ENCODE measurements around the gene TSPEAR. TPM values are rescaled to one million over a fixed set of nuclear protein-coding genes. Genes with fewer than 3 reads are reported as not detected.

Gene TSPEAR
- total and polyA plus RNA-seq, 2 of the 13 experiments (the other 11 are each of a cell fraction or from before 2014, with no cell fraction given), result 0.07 to 0.32 TPM

DNA sequence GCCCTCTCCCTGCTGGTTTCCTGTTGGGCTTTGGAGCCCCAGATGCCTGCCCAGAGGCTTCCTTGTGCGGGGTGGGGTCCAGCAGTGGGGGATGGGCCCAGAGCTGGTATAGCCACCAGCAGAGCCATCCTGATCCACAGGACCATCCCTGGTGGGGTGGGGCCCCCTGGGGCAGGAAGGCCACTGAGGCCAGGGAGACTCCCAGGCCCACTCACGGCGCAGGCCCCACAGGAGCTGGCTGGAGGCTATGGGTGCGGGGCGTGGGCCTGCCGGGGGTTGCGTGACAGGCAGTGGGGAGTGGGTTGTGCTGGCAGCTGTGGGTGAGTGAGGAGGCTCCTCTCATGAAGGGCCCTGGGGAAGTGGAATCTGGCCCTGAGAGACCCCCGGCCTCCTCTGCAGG, 250.4 kb downstream of the TSPEAR start (continued):
- TF ChIP-seq ZNF580 (CRISPR knock-in tag; IDR thresholded peaks at IDR 0.05; ENCODE audit: borderline replicate concordance, low read depth) (no peak), SIX4 (CRISPR knock-in tag; IDR thresholded peaks at IDR 0.05) (no peak), HOXD1 (CRISPR knock-in tag; IDR thresholded peaks at IDR 0.05) (no peak), ZNF260 (CRISPR knock-in tag; IDR thresholded peaks at IDR 0.05; ENCODE audit: borderline replicate concordance, low read depth) (no peak), ZNF234 (CRISPR knock-in tag; conservative IDR thresholded peaks at IDR 0.05) (no peak), ZNF180 (CRISPR knock-in tag; IDR thresholded peaks at IDR 0.05; ENCODE audit: borderline replicate concordance, low read depth) (no peak), MATR3 (CRISPR knock-in tag; IDR thresholded peaks at IDR 0.05) (no peak), ZNF24 (IDR thresholded peaks at IDR 0.05) (no peak), CENPBD1 (CRISPR knock-in tag; IDR thresholded peaks at IDR 0.05; ENCODE audit: borderline replicate concordance, low read depth) (no peak), PHF8 (CRISPR knock-in tag; IDR thresholded peaks at IDR 0.05) (0 out of 2 replicates have a peak, but pooled peaks have one; percentile 2), RARA (CRISPR knock-in tag; IDR thresholded peaks at IDR 0.05) (no peak), SIX1 (CRISPR knock-in tag; IDR thresholded peaks at IDR 0.05; ENCODE audit: borderline replicate concordance) (no peak), RBFOX2 (IDR thresholded peaks at IDR 0.05; ENCODE audit: low read depth, low read length) (peak; percentile 60), DMAP1 (CRISPR knock-in tag; IDR thresholded peaks at IDR 0.05) (no peak), STAT5B (CRISPR knock-in tag; IDR thresholded peaks at IDR 0.05) (no peak), KDM2A (CRISPR knock-in tag; IDR thresholded peaks at IDR 0.05; ENCODE audit: borderline replicate concordance, low read depth) (0 out of 2 replicates have a peak, but pooled peaks have one; percentile 5)
- TF ChIP-seq, protein P1, sequence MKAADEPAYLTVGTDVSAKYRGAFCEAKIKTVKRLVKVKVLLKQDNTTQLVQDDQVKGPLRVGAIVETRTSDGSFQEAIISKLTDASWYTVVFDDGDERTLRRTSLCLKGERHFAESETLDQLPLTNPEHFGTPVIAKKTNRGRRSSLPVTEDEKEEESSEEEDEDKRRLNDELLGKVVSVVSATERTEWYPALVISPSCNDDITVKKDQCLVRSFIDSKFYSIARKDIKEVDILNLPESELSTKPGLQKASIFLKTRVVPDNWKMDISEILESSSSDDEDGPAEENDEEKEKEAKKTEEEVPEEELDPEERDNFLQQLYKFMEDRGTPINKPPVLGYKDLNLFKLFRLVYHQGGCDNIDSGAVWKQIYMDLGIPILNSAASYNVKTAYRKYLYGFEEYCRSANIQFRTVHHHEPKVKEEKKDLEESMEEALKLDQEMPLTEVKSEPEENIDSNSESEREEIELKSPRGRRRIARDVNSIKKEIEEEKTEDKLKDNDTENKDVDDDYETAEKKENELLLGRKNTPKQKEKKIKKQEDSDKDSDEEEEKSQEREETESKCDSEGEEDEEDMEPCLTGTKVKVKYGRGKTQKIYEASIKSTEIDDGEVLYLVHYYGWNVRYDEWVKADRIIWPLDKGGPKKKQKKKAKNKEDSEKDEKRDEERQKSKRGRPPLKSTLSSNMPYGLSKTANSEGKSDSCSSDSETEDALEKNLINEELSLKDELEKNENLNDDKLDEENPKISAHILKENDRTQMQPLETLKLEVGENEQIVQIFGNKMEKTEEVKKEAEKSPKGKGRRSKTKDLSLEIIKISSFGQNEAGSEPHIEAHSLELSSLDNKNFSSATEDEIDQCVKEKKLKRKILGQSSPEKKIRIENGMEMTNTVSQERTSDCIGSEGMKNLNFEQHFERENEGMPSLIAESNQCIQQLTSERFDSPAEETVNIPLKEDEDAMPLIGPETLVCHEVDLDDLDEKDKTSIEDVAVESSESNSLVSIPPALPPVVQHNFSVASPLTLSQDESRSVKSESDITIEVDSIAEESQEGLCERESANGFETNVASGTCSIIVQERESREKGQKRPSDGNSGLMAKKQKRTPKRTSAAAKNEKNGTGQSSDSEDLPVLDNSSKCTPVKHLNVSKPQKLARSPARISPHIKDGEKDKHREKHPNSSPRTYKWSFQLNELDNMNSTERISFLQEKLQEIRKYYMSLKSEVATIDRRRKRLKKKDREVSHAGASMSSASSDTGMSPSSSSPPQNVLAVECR (CRISPR knock-in tag; IDR thresholded peaks at IDR 0.05; ENCODE audit: borderline replicate concordance), result 0 out of 2 replicates have a peak, but pooled peaks have one; percentile 25
